Thoracic aorta (tissue), 2 donors: ENCODE results near the gene ATAT1. TPM values are rescaled to one million over a fixed set of nuclear protein-coding genes. Genes with fewer than 3 reads are reported as not detected.
"Not testable (repeated sequence)": the region's sequence is repeated elsewhere in the genome, so short reads cannot be mapped to it uniquely, and the experiment has no call there.

ENCODE experiments used
- ATAC-seq: fragments of 150-250 bp; one replicate; pipeline ENCODE4 v1.8.0; 2017; ENCODE audit warnings: low read depth; ENCODE audit not compliant: insufficient number of reproducible peaks, low FRiP score
- DNase-seq: peaks from one replicate; pipeline ENCODE4 v3.0.0-alpha.2; 2020; ENCODE audit warnings: low spot score
- H3K27ac ChIP-seq, 2 donors: fragments of 200-600 bp; sonication (generic); 1 replicate in 1 of 2; 2 replicates in 1 of 2; pipeline ENCODE4 v1.5.1; 2016; ENCODE audit warnings: mild to moderate bottlenecking in 2 of 2, moderate library complexity in 2 of 2
- H3K27me3 ChIP-seq: fragments of 200-600 bp; sonication (generic); replicated peaks from 2 replicates; pipeline ENCODE4 v1.6.0; 2016; ENCODE audit warnings: mild to moderate bottlenecking; ENCODE audit not compliant: insufficient read depth
- H3K36me3 ChIP-seq: fragments of 200-600 bp; sonication (generic); one replicate; pipeline ENCODE4 v1.5.1; 2016
- H3K4me1 ChIP-seq, 2 donors: fragments of 200-600 bp; sonication (generic); 1 replicate in 1 of 2; 2 replicates in 1 of 2; pipeline versions ENCODE4 v1.5.1 to v1.6.0; 2016; ENCODE audit warnings: low read depth in 2 of 2, mild to moderate bottlenecking in 1 of 2; ENCODE audit not compliant: control insufficient read depth in 1 of 2
- H3K4me3 ChIP-seq: fragments of 200-600 bp; sonication (generic); 2 replicates; pipeline ENCODE4 v1.5.1; 2016; ENCODE audit warnings: mild to moderate bottlenecking
- H3K9me3 ChIP-seq: fragments of 200-600 bp; sonication (generic); 2 replicates; pipeline ENCODE4 v1.5.1; 2016
- CTCF ChIP-seq: fragments of 200-600 bp; sonication (generic); IDR thresholded peaks from one replicate; pipeline ENCODE4 v1.5.1; 2019; ENCODE audit warnings: antibody characterized with exemption
- total RNA-seq, 2 donors: library from RNA; depleted of rRNA; stranded (reverse); fragments of >200 nt; gene quantifications; one replicate each; pipeline versions ENCODE4 v1.1.0 to v1.2.3, GENCODE V29; 2016

The ATAT1 gene
- total RNA-seq, 2 donors from 2014 or later: 4.1 to 12.2 TPM

- H3K36me3 ChIP-seq: peaks cover 61% of the 10 kb centered on the region
- no peaks in the 10 kb centered on the region for H3K27me3 ChIP-seq
- DNase-seq: no peak
- no peak for TF ChIP-seq CTCF
- H3K9me3 ChIP-seq: no peaks in the 10 kb centered on the region
- no peak overlapping the region for H3K4me3 ChIP-seq
- no peak for ATAC-seq
- no peak overlapping the region for H3K27ac ChIP-seq
- H3K4me1 ChIP-seq: no peaks in the 10 kb centered on the region
These were observed 38.5 kb downstream of the ATAT1 start for GRCh38 chr6:30664994-30665767.

- H3K36me3 ChIP-seq: peaks cover 61% of the 10 kb centered on the region
- not testable (repeated sequence) for H3K27ac ChIP-seq, H3K4me1 ChIP-seq, ATAC-seq, H3K9me3 ChIP-seq, H3K4me3 ChIP-seq, H3K27me3 ChIP-seq, DNase-seq
These were observed 39.6 kb downstream of the ATAT1 start for GRCh38 chr6:30666300-30666699.

GRCh38 chr6:30670760-30671527 lies 44.3 kb downstream of the ATAT1 start:
- Histone ChIP-seq H3K36me3 (peaks cover 20% of the 10 kb centered on the region), H3K4me1 (peaks cover 9 to 22% of the 10 kb centered on the region in 2 donors), H3K27ac (no peak overlapping the region), H3K4me3 (no peak overlapping the region), H3K9me3 (no peaks in the 10 kb centered on the region), H3K27me3 (no peaks in the 10 kb centered on the region)
- TF ChIP-seq CTCF: no peak
- DNase-seq: no peak
- no peak for ATAC-seq

- peak within 1 kb of the TSS; percentile 61 to 69 for H3K27ac ChIP-seq
- H3K27me3 ChIP-seq: no peaks in the 10 kb centered on the region
- peak within 1 kb of the TSS; percentile 84 for H3K4me3 ChIP-seq
- H3K4me1 ChIP-seq: peaks cover 9 to 22% of the 10 kb centered on the region in 2 donors
- peak; percentile 81 for TF ChIP-seq CTCF
- ATAC-seq (peak; percentile 62), DNase-seq (peak; percentile 91)
- H3K36me3 ChIP-seq: peaks cover 31% of the 10 kb centered on the region
- no peaks in the 10 kb centered on the region for H3K9me3 ChIP-seq
These were observed 46.0 kb downstream of the ATAT1 start, which contains the start of gene DHX16 for GRCh38 chr6:30672445-30673253. DHX16 (minus strand) TSS chr6:30673006; CDS start chr6:30672841, 165 bp downstream.

GRCh38 chr6:30676660-30677285 lies 50.1 kb downstream of the ATAT1 start:
- ATAC-seq: no peak
- H3K4me3 ChIP-seq: no peak overlapping the region
- H3K27me3 ChIP-seq: no peaks in the 10 kb centered on the region
- peaks cover 29 to 49% of the 10 kb centered on the region in 2 donors for H3K4me1 ChIP-seq
- peaks cover 41% of the 10 kb centered on the region for H3K36me3 ChIP-seq
- no peak for DNase-seq
- H3K9me3 ChIP-seq: no peaks in the 10 kb centered on the region
- TF ChIP-seq CTCF: no peak
- no peak overlapping the region for H3K27ac ChIP-seq
